NT2/D1 (cell line): ENCODE data around the gene PRODH.
"Not testable (repeated sequence)": the region's sequence is repeated elsewhere in the genome, so short reads cannot be mapped to it uniquely, and the experiment has no call there.

Experiments
- SUZ12 ChIP-seq: IDR thresholded peaks from 2 replicates; pipeline ENCODE4 v1.6.1; 2011; ENCODE audit not compliant: insufficient read length, insufficient read depth; ENCODE audit errors: extremely low read depth
- YY1 ChIP-seq: IDR thresholded peaks from 2 replicates; pipeline ENCODE4 v1.6.1; 2011; ENCODE audit not compliant: insufficient read length, insufficient read depth

GRCh38 chr22:18960166-18960820 lies 24.2 kb upstream of the PRODH start:
- TF ChIP-seq YY1, SUZ12: not testable (repeated sequence)
